Measurements from ENCODE around the gene MBOAT1. TPM values are rescaled to one million over a fixed set of nuclear protein-coding genes. Genes with fewer than 3 reads are reported as not detected.
A peak's percentile ranks its signal among the peaks of the same experiment; 100 is the strongest.

The MBOAT1 gene
- total and polyA plus RNA-seq, 2 experiments from 2014 or later = 0.74 to 10.4 TPM

- H3K27ac ChIP-seq = no peak overlapping the region
- H3K79me2 ChIP-seq = no peaks in the 10 kb centered on the region
- no peaks in the 10 kb centered on the region for H3K4me1 ChIP-seq (ENCODE audit: insufficient read depth)
- no peaks in the 10 kb centered on the region for H3K36me3 ChIP-seq (replicated peaks; ENCODE audit: insufficient read depth, low read depth)
- no peak overlapping the region for H2AFZ ChIP-seq
- H3K9me2 ChIP-seq (replicated peaks; ENCODE audit: insufficient read depth) = no peaks in the 10 kb centered on the region
- WGBS (ENCODE audit: low lambda C conversion rate, missing lambda C conversion rate) = 74% methylated on average over 3 of the region's 3 CpGs
- H4K20me1 ChIP-seq (ENCODE audit: insufficient read depth, poor library complexity, severe bottlenecking) = no peaks in the 10 kb centered on the region
- H3K4me3 ChIP-seq = no peak overlapping the region
- H3K4me2 ChIP-seq = no peak overlapping the region
- H3K27me3 ChIP-seq = no peaks in the 10 kb centered on the region
- no peak for TF ChIP-seq CTCF (IDR thresholded peaks at IDR 0.05; ENCODE audit: poor library complexity)
- TF ChIP-seq EZH2 (IDR thresholded peaks at IDR 0.05; ENCODE audit: borderline replicate concordance) = no peak
- TF ChIP-seq EZH2phosphoT487 (IDR thresholded peaks at IDR 0.05; ENCODE audit: low read depth, severe bottlenecking, unreplicated experiment) = no peak
- DNase-seq (ENCODE audit: low spot score) = no peak
- no peaks in the 10 kb centered on the region for H3K9me3 ChIP-seq (ENCODE audit: low read depth)
These were observed 153.4 kb downstream of the MBOAT1 start for GRCh38 chr6:20058912-20059311.

GRCh38 chr6:20058121-20058905 is 154.0 kb downstream of the MBOAT1 start:
- no peaks in the 10 kb centered on the region for H3K4me1 ChIP-seq (ENCODE audit: insufficient read depth)
- TF ChIP-seq EZH2phosphoT487 (IDR thresholded peaks at IDR 0.05; ENCODE audit: low read depth, severe bottlenecking, unreplicated experiment) (no peak), CTCF (IDR thresholded peaks at IDR 0.05; ENCODE audit: poor library complexity) (no peak), EZH2 (IDR thresholded peaks at IDR 0.05; ENCODE audit: borderline replicate concordance) (no peak)
- no peaks in the 10 kb centered on the region for H3K9me2 ChIP-seq (replicated peaks; ENCODE audit: insufficient read depth)
- no peak overlapping the region for H3K4me3 ChIP-seq
- no peaks in the 10 kb centered on the region for H4K20me1 ChIP-seq (ENCODE audit: insufficient read depth, poor library complexity, severe bottlenecking)
- no peaks in the 10 kb centered on the region for H3K36me3 ChIP-seq (replicated peaks; ENCODE audit: insufficient read depth, low read depth)
- no peak overlapping the region for H2AFZ ChIP-seq
- WGBS (ENCODE audit: low lambda C conversion rate, missing lambda C conversion rate) = 89% methylated on average over 16 of the region's 16 CpGs
- H3K27me3 ChIP-seq = no peaks in the 10 kb centered on the region
- no peak for DNase-seq (ENCODE audit: low spot score)
- no peak overlapping the region for H3K4me2 ChIP-seq
- no peaks in the 10 kb centered on the region for H3K9me3 ChIP-seq (ENCODE audit: low read depth)
- no peaks in the 10 kb centered on the region for H3K79me2 ChIP-seq
- H3K27ac ChIP-seq = no peak overlapping the region

GRCh38 chr6:20056350-20056992 is 155.8 kb downstream of the MBOAT1 start:
- peak overlapping the region; percentile 43 for H2AFZ ChIP-seq
- no peaks in the 10 kb centered on the region for H3K9me2 ChIP-seq (replicated peaks; ENCODE audit: insufficient read depth)
- no peaks in the 10 kb centered on the region for H3K4me1 ChIP-seq (ENCODE audit: insufficient read depth)
- H3K4me3 ChIP-seq = no peak overlapping the region
- TF ChIP-seq CTCF (IDR thresholded peaks at IDR 0.05; ENCODE audit: poor library complexity) = peak; percentile 92
- TF ChIP-seq EZH2phosphoT487 (IDR thresholded peaks at IDR 0.05; ENCODE audit: low read depth, severe bottlenecking, unreplicated experiment) = no peak
- H3K27me3 ChIP-seq = no peaks in the 10 kb centered on the region
- 12% methylated on average over 4 of the region's 4 CpGs for WGBS (ENCODE audit: low lambda C conversion rate, missing lambda C conversion rate)
- no peaks in the 10 kb centered on the region for H3K9me3 ChIP-seq (ENCODE audit: low read depth)
- H3K79me2 ChIP-seq = no peaks in the 10 kb centered on the region
- no peaks in the 10 kb centered on the region for H3K36me3 ChIP-seq (replicated peaks; ENCODE audit: insufficient read depth, low read depth)
- H3K4me2 ChIP-seq = peak overlapping the region; percentile 57
- H3K27ac ChIP-seq = peak overlapping the region; percentile 36
- peak; percentile 84 for DNase-seq (ENCODE audit: low spot score)
- H4K20me1 ChIP-seq (ENCODE audit: insufficient read depth, poor library complexity, severe bottlenecking) = no peaks in the 10 kb centered on the region

All from hepatocyte (in vitro differentiated cells).